Bronchial epithelial cell (primary cell): Measurements from ENCODE around the gene BTRC. TPM values are rescaled to one million over a fixed set of nuclear protein-coding genes. Genes with fewer than 3 reads are reported as not detected.

ENCODE experiments used
- DNase-seq: peaks from one replicate; pipeline ENCODE4 v3.0.0-alpha.2; 2010; ENCODE audit warnings: low read depth
- FAIRE-seq: peaks from 2 replicates; lab custom pipeline; 2011; peaks lifted over from hg19 to GRCh38; lab: Jason Lieb, UNC
- H3K27me3 ChIP-seq: 2 replicates; pipeline ENCODE4 v1.5.1; 2011; ENCODE audit warnings: low read length; ENCODE audit not compliant: control insufficient read depth, insufficient read depth
- H3K36me3 ChIP-seq: 2 replicates; pipeline ENCODE4 v1.5.1; 2011; ENCODE audit warnings: low read length; ENCODE audit not compliant: control insufficient read depth, insufficient read depth
- H3K4me3 ChIP-seq: 2 replicates; pipeline ENCODE4 v1.5.1; 2011; ENCODE audit warnings: mild to moderate bottlenecking, low read depth, low read length, control low read depth
- total RNA-seq: library from RNA; depleted of rRNA; stranded (reverse); fragments of >200 nt; gene quantifications from 2 replicates; pipeline ENCODE4 v1.2.1, GENCODE V29; 2014
- TF ChIP-seq, protein P1 (sequence below): IDR thresholded peaks from 2 replicates; pipeline ENCODE4 v1.5.1; 2011; ENCODE audit warnings: mild to moderate bottlenecking, moderate library complexity, low read length, control low read depth, inconsistent platforms; ENCODE audit not compliant: insufficient read depth, severe bottlenecking

The BTRC gene
- total RNA-seq, 1 donor from 2014 or later = 6.8 TPM

DNA sequence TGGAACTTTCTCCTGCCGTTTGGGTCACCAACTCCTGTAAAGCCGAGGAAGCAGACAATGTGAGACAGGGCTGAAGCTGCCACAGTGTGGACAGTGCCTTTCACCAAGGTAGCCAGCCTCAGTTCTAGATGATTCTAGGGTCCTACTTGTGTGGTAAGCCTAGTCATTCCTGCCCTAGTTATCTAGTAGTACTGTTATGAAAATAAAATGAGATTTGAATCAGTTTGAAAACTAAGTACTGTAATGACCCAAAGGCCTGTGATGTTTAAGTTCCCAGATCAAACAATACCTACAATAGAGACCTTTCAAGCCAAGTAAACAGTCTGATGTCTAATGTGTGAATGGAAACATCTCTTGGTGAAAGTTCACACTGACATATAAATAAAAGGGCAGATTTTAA is 197.0 kb downstream of the BTRC start:
- FAIRE-seq = peak; percentile 43
- TF ChIP-seq, protein P1, sequence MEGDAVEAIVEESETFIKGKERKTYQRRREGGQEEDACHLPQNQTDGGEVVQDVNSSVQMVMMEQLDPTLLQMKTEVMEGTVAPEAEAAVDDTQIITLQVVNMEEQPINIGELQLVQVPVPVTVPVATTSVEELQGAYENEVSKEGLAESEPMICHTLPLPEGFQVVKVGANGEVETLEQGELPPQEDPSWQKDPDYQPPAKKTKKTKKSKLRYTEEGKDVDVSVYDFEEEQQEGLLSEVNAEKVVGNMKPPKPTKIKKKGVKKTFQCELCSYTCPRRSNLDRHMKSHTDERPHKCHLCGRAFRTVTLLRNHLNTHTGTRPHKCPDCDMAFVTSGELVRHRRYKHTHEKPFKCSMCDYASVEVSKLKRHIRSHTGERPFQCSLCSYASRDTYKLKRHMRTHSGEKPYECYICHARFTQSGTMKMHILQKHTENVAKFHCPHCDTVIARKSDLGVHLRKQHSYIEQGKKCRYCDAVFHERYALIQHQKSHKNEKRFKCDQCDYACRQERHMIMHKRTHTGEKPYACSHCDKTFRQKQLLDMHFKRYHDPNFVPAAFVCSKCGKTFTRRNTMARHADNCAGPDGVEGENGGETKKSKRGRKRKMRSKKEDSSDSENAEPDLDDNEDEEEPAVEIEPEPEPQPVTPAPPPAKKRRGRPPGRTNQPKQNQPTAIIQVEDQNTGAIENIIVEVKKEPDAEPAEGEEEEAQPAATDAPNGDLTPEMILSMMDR = no peak
- Histone ChIP-seq H3K27me3 (no peaks in the 10 kb centered on the region), H3K4me3 (no peak overlapping the region), H3K36me3 (peaks cover 8% of the 10 kb centered on the region)
- DNase-seq = no peak

DNA sequence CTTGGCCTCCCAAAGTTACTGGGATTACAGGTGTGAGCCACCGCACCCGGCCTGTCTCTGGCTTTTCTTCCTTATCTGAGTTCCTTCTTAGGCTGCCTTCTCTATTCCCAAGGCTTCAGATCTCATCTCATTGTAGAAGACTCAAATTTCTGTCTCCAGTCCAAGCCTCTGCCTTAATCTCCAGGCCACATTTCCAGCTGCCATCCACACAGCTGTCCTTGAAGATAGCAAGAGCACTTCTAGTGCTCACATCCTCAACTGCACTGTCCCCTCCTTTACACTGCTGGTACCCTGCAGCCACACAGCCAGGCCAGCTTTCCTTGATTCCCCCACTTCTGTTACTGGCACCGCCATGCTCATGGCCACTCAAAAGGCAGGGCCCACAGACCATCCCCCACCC is 198.5 kb downstream of the BTRC start:
- H3K36me3 ChIP-seq = peaks cover 8% of the 10 kb centered on the region
- no peaks in the 10 kb centered on the region for H3K27me3 ChIP-seq
- FAIRE-seq (no peak), DNase-seq (no peak)
- TF ChIP-seq, protein P1 = no peak
- H3K4me3 ChIP-seq = no peak overlapping the region

GRCh38 chr10:101557541-101557940 is 203.6 kb downstream of the BTRC start:
- no peak for FAIRE-seq
- no peak overlapping the region for H3K4me3 ChIP-seq
- no peaks in the 10 kb centered on the region for H3K27me3 ChIP-seq
- peaks cover 5% of the 10 kb centered on the region for H3K36me3 ChIP-seq
- DNase-seq = no peak
- TF ChIP-seq, protein P1 = no peak

DNA sequence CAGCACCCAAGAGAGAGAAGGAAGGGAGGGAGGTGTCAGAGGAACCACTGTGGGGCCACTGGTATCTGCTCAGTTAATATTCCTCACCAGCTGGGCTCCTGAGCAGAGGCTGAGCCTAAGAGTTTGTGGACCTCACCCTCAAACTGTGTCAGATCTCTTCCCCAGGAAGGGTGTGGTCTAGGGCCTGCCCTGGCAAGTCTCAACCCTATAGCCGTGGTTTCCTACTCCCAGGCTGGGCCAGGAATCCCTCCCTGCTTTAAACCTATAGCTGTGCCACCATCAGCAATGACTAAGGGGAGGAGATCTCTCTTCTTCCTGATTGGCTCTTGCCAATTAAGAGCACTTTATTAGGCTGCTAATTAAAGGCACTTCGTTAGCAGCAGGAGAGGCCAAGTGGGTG is 204.2 kb downstream of the BTRC start:
- DNase-seq (peak; percentile 93), FAIRE-seq (peak; percentile 92)
- Histone ChIP-seq H3K36me3 (peaks cover 3% of the 10 kb centered on the region), H3K4me3 (no peak overlapping the region), H3K27me3 (peaks cover 3% of the 10 kb centered on the region)
- TF ChIP-seq, protein P1 = no peak

DNA sequence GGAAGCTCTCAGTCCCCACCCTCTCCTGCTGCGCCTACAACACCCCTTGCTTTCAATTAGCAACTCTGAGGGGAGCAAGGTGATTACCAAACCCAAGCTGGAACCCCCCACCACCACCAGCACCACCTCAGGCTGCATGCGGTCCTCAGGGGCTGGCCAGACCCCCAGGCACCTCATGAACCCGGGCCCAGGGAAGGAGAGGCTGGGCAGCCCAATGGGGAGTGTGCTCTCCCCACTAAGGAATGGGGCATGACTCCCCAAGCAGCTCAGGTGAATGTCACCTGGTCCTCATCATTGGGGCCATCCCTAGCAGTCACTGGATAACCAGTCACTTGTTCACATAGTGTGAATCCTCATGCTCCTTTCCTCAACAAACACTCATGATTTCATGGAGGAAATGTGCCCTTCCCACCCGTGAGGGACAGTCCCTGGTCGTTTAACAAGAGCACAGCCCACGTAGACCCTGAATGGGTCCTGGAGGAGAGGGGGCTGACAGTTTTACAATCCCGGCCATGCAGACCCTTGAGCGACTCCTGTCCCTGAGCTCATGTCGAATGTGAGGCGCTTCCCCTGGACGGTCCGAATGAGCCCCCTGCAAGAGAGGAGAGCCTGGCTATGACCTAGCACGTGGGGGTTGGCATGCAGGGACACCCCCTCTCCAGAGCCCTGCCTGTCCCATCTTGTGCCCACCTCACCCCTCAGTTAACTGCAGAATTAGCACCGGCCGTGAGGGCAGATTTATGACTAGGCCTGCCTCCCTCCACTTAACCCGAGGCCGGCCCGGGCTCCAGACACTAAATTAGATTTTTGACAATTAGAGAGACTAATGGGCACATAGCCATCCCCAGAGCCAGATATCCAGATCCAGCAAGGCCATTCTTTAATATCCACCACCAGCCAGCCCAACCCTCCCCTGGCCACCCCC is 205.0 kb downstream of the BTRC start:
- FAIRE-seq (no peak), DNase-seq (no peak)
- no peak overlapping the region for H3K4me3 ChIP-seq
- H3K27me3 ChIP-seq = peaks cover 3% of the 10 kb centered on the region
- H3K36me3 ChIP-seq = peaks cover 3% of the 10 kb centered on the region
- TF ChIP-seq, protein P1 = no peak
